Tibial nerve (tissue), 3 donors: ENCODE results near the gene C1orf159.

Experiments used
- CTCF ChIP-seq, 5 experiments: fragments of 200-600 bp in 3 of 5; fragments of 450-650 bp in 2 of 5; sonication (generic) in 3 of 5; IDR thresholded peaks; one replicate each; pipeline ENCODE4 v1.5.1; 2016 to 2019; ENCODE audit warnings: antibody characterized with exemption in 5 of 5, mild to moderate bottlenecking in 3 of 5, moderate library complexity in 2 of 5
- POLR2A ChIP-seq, 2 donors: fragments of 450-650 bp; IDR thresholded peaks; one replicate each; pipeline ENCODE4 v1.6.1; 2017; ENCODE audit warnings: antibody characterized with exemption in 2 of 2, mild to moderate bottlenecking in 2 of 2, moderate library complexity in 2 of 2

- TF ChIP-seq CTCF (IDR thresholded peaks at IDR 0.05): no peak
- TF ChIP-seq POLR2A (IDR thresholded peaks at IDR 0.05): no peak
These were observed 3.5 kb upstream of the C1orf159 start for GRCh38 chr1:1119272-1119890.
